K562 (cell line): Measurements from ENCODE around the gene ZNF628. TPM values are rescaled to one million over a fixed set of nuclear protein-coding genes. Genes with fewer than 3 reads are reported as not detected.

ENCODE experiments used
- CBX2 ChIP-seq: fragments of 200-600 bp; sonication (generic); IDR thresholded peaks from one replicate; pipeline ENCODE4 v1.6.1; 2012; ENCODE audit warnings: mild to moderate bottlenecking, low read length, inconsistent platforms; ENCODE audit not compliant: insufficient read depth, poor library complexity, severe bottlenecking
- EHMT2 ChIP-seq: fragments of 450-650 bp; IDR thresholded peaks from 2 replicates; pipeline ENCODE4 v1.6.1; 2018; ENCODE audit warnings: antibody characterized with exemption
- FOXK1 ChIP-seq: sonication (generic); formaldehyde crosslinking; IDR thresholded peaks from 2 replicates; pipeline ENCODE4 v1.8.0; 2022; ENCODE audit warnings: missing genetic modification reagents, mild to moderate bottlenecking, borderline replicate concordance
- HDAC1 ChIP-seq, 2 experiments: fragments of 450-650 bp; IDR thresholded peaks; 2 replicates each; pipeline ENCODE4 v1.6.1; 2016 to 2017; ENCODE audit warnings: inconsistent platforms in 1 of 2, mild to moderate bottlenecking in 1 of 2, moderate library complexity in 1 of 2
- HNRNPL ChIP-seq: fragments of 200-400 bp; formaldehyde crosslinking; IDR thresholded peaks from 2 replicates; pipeline ENCODE4 v1.6.1; 2017; ENCODE audit warnings: low read depth, mild to moderate bottlenecking, low read length
- ILK ChIP-seq: fragments of 450-650 bp; IDR thresholded peaks from 2 replicates; pipeline ENCODE4 v1.6.1; 2016; ENCODE audit warnings: missing genetic modification characterization, low read depth, mild to moderate bottlenecking, missing compliant biosample characterization, moderate library complexity, borderline replicate concordance
- MEF2A ChIP-seq: IDR thresholded peaks from 2 replicates; pipeline ENCODE4 v1.6.1; 2011; ENCODE audit warnings: low read depth, mild to moderate bottlenecking, low read length, moderate library complexity; ENCODE audit not compliant: control insufficient read depth
- MTA3 ChIP-seq: fragments of 450-650 bp; formaldehyde crosslinking; IDR thresholded peaks from 2 replicates; pipeline ENCODE4 v1.6.1; 2017; ENCODE audit warnings: mild to moderate bottlenecking, borderline replicate concordance
- MYC ChIP-seq, 2 experiments: fragments of 250-450 bp in 1 of 2; sonication (Bioruptor Pico) in 1 of 2; IDR thresholded peaks; 2 replicates each; pipeline versions ENCODE4 v1.5.1 to v1.6.1; 2012 to 2021; ENCODE audit warnings: low read depth in 2 of 2, borderline replicate concordance in 1 of 2, improper control_type of control experiment in 1 of 2, low read length in 1 of 2, mild to moderate bottlenecking in 1 of 2, moderate library complexity in 1 of 2
- POLR2AphosphoS2 ChIP-seq: IDR thresholded peaks from 2 replicates; pipeline ENCODE4 v1.6.1; 2012; ENCODE audit warnings: low read length, improper control_type of control experiment
- PPARD ChIP-seq: fragments of 250-450 bp; sonication (Bioruptor Pico); IDR thresholded peaks from 2 replicates; pipeline ENCODE4 v1.8.0; 2022; ENCODE audit warnings: inconsistent platforms, mild to moderate bottlenecking, moderate library complexity
- TAF9B ChIP-seq: fragments of 450-650 bp; IDR thresholded peaks from 2 replicates; pipeline ENCODE4 v1.6.1; 2018; ENCODE audit warnings: mild to moderate bottlenecking; ENCODE audit not compliant: partially characterized antibody
- TEAD2 ChIP-seq: fragments of 450-650 bp; IDR thresholded peaks from 2 replicates; pipeline ENCODE4 v1.6.1; 2016; ENCODE audit warnings: missing genetic modification characterization, control low read depth, missing compliant biosample characterization
- THAP7 ChIP-seq: fragments of 250-450 bp; sonication (Bioruptor Pico); IDR thresholded peaks from 2 replicates; pipeline ENCODE4 v1.5.0; 2021
- ZBTB9 ChIP-seq: fragments of 450-650 bp; formaldehyde crosslinking; IDR thresholded peaks from 2 replicates; pipeline ENCODE4 v1.4.0; 2020; ENCODE audit warnings: mild to moderate bottlenecking, moderate library complexity
- ZNF511 ChIP-seq: sonication (generic); formaldehyde crosslinking; IDR thresholded peaks from 2 replicates; pipeline ENCODE4 v1.8.0; 2022; ENCODE audit warnings: mild to moderate bottlenecking, missing genetic modification reagents
- polyA plus RNA-seq, 8 experiments: library from polyadenylated mRNA; depleted of rRNA in 4 of 8; stranded (reverse) in 5 of 8; unstranded in 3 of 8; fragments of >200 nt; fragmentation: Nextera tagmentation in 2 of 8; fragmentation: Illumina TruSeq in 1 of 8; extraction: Ambion mirVana in 2 of 8; extraction: Trizol in 1 of 8; gene quantifications; 2 replicates each; pipeline versions ENCODE4 v1.2.1 to v1.2.3, GENCODE V29; 2011 to 2014; ENCODE audit warnings: inconsistent platforms in 1 of 8, missing spikeins in 1 of 8
- total RNA-seq, 7 experiments: library from RNA; depleted of rRNA in 6 of 7; stranded (reverse); fragments of >200 nt in 6 of 7; fragmentation: Illumina TruSeq in 2 of 7; extraction: Trizol in 2 of 7; gene quantifications; 2 replicates each; pipeline versions ENCODE4 v1.2.1 to v1.2.3, GENCODE V29; 2011 to 2021; ENCODE audit warnings: low replicate concordance in 1 of 7
- TF ChIP-seq, protein P1 (sequence below): fragments of 250-450 bp; sonication (Bioruptor Pico); IDR thresholded peaks from 2 replicates; pipeline ENCODE4 v1.4.0; 2020; ENCODE audit warnings: mild to moderate bottlenecking, moderate library complexity, borderline replicate concordance
- TF ChIP-seq, protein P2 (sequence below), 3 experiments: fragments of 200-800 bp in 1 of 3; sonication (Bioruptor generic) in 1 of 3; sonication (generic) in 1 of 3; formaldehyde crosslinking in 1 of 3; IDR thresholded peaks; 2 replicates each; pipeline versions ENCODE4 v1.6.1 to v1.8.0; 2016 to 2022; ENCODE audit warnings: mild to moderate bottlenecking in 2 of 3, missing compliant biosample characterization in 2 of 3, missing genetic modification characterization in 2 of 3, missing genetic modification reagents in 1 of 3
- TF ChIP-seq, protein P3 (sequence below): fragments of 450-650 bp; IDR thresholded peaks from 2 replicates; pipeline ENCODE4 v1.6.1; 2016; ENCODE audit warnings: borderline replicate concordance

Gene ZNF628
- total and polyA plus RNA-seq, 9 of the 15 experiments (the other 6 are each of a cell fraction or from before 2014, with no cell fraction given): 0.13 to 13.6 (median 2.2) TPM; not detected in 3

GRCh38 chr19:55437410-55437809 lies 39.0 kb upstream of the ZNF628 start (continued):
- TF ChIP-seq PPARD: no peak
- TF ChIP-seq MEF2A: no peak
- no peak for TF ChIP-seq HNRNPL
- peak in 1 of 2 experiments; percentile 50; a peak in 2 of 4 replicates for TF ChIP-seq HDAC1 (IDR thresholded peaks at IDR 0.05)
- TF ChIP-seq TEAD2 (tag): no peak
- TF ChIP-seq, protein P1, sequence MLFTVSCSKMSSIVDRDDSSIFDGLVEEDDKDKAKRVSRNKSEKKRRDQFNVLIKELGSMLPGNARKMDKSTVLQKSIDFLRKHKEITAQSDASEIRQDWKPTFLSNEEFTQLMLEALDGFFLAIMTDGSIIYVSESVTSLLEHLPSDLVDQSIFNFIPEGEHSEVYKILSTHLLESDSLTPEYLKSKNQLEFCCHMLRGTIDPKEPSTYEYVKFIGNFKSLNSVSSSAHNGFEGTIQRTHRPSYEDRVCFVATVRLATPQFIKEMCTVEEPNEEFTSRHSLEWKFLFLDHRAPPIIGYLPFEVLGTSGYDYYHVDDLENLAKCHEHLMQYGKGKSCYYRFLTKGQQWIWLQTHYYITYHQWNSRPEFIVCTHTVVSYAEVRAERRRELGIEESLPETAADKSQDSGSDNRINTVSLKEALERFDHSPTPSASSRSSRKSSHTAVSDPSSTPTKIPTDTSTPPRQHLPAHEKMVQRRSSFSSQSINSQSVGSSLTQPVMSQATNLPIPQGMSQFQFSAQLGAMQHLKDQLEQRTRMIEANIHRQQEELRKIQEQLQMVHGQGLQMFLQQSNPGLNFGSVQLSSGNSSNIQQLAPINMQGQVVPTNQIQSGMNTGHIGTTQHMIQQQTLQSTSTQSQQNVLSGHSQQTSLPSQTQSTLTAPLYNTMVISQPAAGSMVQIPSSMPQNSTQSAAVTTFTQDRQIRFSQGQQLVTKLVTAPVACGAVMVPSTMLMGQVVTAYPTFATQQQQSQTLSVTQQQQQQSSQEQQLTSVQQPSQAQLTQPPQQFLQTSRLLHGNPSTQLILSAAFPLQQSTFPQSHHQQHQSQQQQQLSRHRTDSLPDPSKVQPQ (CRISPR knock-in tag): no peak
- TF ChIP-seq ZNF511 (CRISPR knock-in tag): peak; percentile 93; the same call in 1 of the 2 replicates
- no peak for TF ChIP-seq CBX2
- TF ChIP-seq ILK (tag): no peak
- TF ChIP-seq, protein P2, sequence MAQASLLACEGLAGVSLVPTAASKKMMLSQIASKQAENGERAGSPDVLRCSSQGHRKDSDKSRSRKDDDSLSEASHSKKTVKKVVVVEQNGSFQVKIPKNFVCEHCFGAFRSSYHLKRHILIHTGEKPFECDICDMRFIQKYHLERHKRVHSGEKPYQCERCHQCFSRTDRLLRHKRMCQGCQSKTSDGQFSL (CRISPR knock-in tag; IDR thresholded peaks at IDR 0.05): 0 out of 2 replicates have a peak, but pooled peaks have one; percentile 16
- TF ChIP-seq, protein P2 (tag; IDR thresholded peaks at IDR 0.05): no peak
- TF ChIP-seq THAP7: no peak
- no peak for TF ChIP-seq MYC (IDR thresholded peaks at IDR 0.05; ENCODE audit: low read depth, low read length)
- no peak for TF ChIP-seq MYC (CRISPR knock-in tag; IDR thresholded peaks at IDR 0.05; ENCODE audit: borderline replicate concordance, low read depth)
- peak; percentile 99 for TF ChIP-seq EHMT2
- no peak for TF ChIP-seq POLR2AphosphoS2
- TF ChIP-seq, protein P3, sequence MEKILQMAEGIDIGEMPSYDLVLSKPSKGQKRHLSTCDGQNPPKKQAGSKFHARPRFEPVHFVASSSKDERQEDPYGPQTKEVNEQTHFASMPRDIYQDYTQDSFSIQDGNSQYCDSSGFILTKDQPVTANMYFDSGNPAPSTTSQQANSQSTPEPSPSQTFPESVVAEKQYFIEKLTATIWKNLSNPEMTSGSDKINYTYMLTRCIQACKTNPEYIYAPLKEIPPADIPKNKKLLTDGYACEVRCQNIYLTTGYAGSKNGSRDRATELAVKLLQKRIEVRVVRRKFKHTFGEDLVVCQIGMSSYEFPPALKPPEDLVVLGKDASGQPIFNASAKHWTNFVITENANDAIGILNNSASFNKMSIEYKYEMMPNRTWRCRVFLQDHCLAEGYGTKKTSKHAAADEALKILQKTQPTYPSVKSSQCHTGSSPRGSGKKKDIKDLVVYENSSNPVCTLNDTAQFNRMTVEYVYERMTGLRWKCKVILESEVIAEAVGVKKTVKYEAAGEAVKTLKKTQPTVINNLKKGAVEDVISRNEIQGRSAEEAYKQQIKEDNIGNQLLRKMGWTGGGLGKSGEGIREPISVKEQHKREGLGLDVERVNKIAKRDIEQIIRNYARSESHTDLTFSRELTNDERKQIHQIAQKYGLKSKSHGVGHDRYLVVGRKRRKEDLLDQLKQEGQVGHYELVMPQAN: no peak
- no peak for TF ChIP-seq ZBTB9 (CRISPR knock-in tag)
- no peak for TF ChIP-seq MTA3
- no peak for TF ChIP-seq FOXK1 (CRISPR knock-in tag)
- TF ChIP-seq TAF9B: no peak
